Activated CD4-positive, CD25-positive, alpha-beta regulatory T cell treated with anti-CD3 and anti-CD28 coated beads, Interleukin-2, amount 50 U/mL, for 16 hours (primary cell): ENCODE results near the gene AEN.
"Not testable (repeated sequence)": the region's sequence is repeated elsewhere in the genome, so short reads cannot be mapped to it uniquely, and the experiment has no call there.

ENCODE experiments used
- DNase-seq: peaks from one replicate; pipeline ENCODE4 v3.0.0-alpha.2; 2020; ENCODE audit warnings: low read depth, low spot score

AEN gene

GRCh38 chr15:88630798-88631463 is 9.8 kb downstream of the AEN start:
- DNase-seq = no peak

GRCh38 chr15:88631464-88632028 is 10.4 kb downstream of the AEN start:
- DNase-seq = no peak

GRCh38 chr15:88632797-88633196 is 11.7 kb downstream of the AEN start:
- DNase-seq = not testable (repeated sequence)

- no peak for DNase-seq
These were observed 13.3 kb downstream of the AEN start for GRCh38 chr15:88634449-88634848.

GRCh38 chr15:88635318-88635717 is 14.2 kb downstream of the AEN start:
- no peak for DNase-seq

GRCh38 chr15:88636050-88636449 is 14.9 kb downstream of the AEN start:
- DNase-seq = peak; percentile 63

- no peak for DNase-seq
These were observed 15.5 kb downstream of the AEN start for GRCh38 chr15:88636654-88637053.

- DNase-seq = no peak
These were observed 16.3 kb downstream of the AEN start for GRCh38 chr15:88637436-88637835.

- no peak for DNase-seq
These were observed 16.9 kb downstream of the AEN start for GRCh38 chr15:88637841-88638625.

GRCh38 chr15:88638626-88639372 is 17.7 kb downstream of the AEN start, which contains the start of gene ISG20:
Gene ISG20, plus strand, starts transcription at chr15:88639016. Its CDS starts 351 bp downstream, at chr15:88639367.
- peak; percentile 92 for DNase-seq

- no peak for DNase-seq
These were observed 20.9 kb downstream of the AEN start for GRCh38 chr15:88641959-88642452.

GRCh38 chr15:88642514-88642913 is 21.4 kb downstream of the AEN start:
- not testable (repeated sequence) for DNase-seq

- DNase-seq = no peak
These were observed 23.6 kb downstream of the AEN start for GRCh38 chr15:88644741-88645140.

- DNase-seq = no peak
These were observed 24.3 kb downstream of the AEN start for GRCh38 chr15:88645171-88646087.

- no peak for DNase-seq
These were observed 24.9 kb downstream of the AEN start for GRCh38 chr15:88646088-88646405.

GRCh38 chr15:88646951-88647350 is 25.8 kb downstream of the AEN start:
- no peak for DNase-seq

- DNase-seq = no peak
These were observed 26.4 kb downstream of the AEN start for GRCh38 chr15:88647351-88648105.

GRCh38 chr15:88648357-88649214 is 27.4 kb downstream of the AEN start:
- DNase-seq = no peak

GRCh38 chr15:88649286-88649733 is 28.2 kb downstream of the AEN start:
- peak; percentile 46 for DNase-seq
